Keratinocyte (primary cell): Measurements from ENCODE around the gene KCNV2. TPM values are rescaled to one million over a fixed set of nuclear protein-coding genes. Genes with fewer than 3 reads are reported as not detected.

Experiments used
- DNase-seq: peaks from one replicate; pipeline ENCODE4 v3.0.0-alpha.2; 2011; ENCODE audit warnings: low read depth, missing footprints, low spot score
- FAIRE-seq: peaks from 2 replicates; lab custom pipeline; 2011; peaks lifted over from hg19 to GRCh38; lab: Jason Lieb, UNC
- H2AFZ ChIP-seq: 2 replicates; pipeline ENCODE4 v1.6.0; 2012; ENCODE audit warnings: low read length, control low read depth, inconsistent platforms; ENCODE audit not compliant: control insufficient read depth
- H3K27ac ChIP-seq: 2 replicates; pipeline ENCODE4 v1.5.1; 2011; ENCODE audit warnings: low read length; ENCODE audit not compliant: control insufficient read depth, insufficient read depth
- H3K27me3 ChIP-seq: 3 replicates; pipeline ENCODE4 v1.6.0; 2011; ENCODE audit warnings: low read length; ENCODE audit not compliant: control insufficient read depth, insufficient read depth; ENCODE audit errors: extremely low read depth
- H3K36me3 ChIP-seq, 2 experiments: 2 replicates in 1 of 2; 3 replicates in 1 of 2; pipeline ENCODE4 v1.5.1; 2011; ENCODE audit warnings: low read length in 2 of 2, mild to moderate bottlenecking in 1 of 2; ENCODE audit not compliant: control insufficient read depth in 2 of 2, insufficient read depth in 2 of 2; ENCODE audit errors: extremely low read depth in 1 of 2
- H3K4me1 ChIP-seq: 3 replicates; pipeline ENCODE4 v1.5.1; 2011; ENCODE audit warnings: low read length; ENCODE audit not compliant: control insufficient read depth, insufficient read depth; ENCODE audit errors: extremely low read depth
- H3K4me2 ChIP-seq: 3 replicates; pipeline ENCODE4 v1.6.0; 2011; ENCODE audit warnings: low read depth, low read length; ENCODE audit not compliant: control insufficient read depth, insufficient read depth; ENCODE audit errors: extremely low read depth
- H3K4me3 ChIP-seq, 3 experiments: fragments of 200-600 bp in 1 of 3; sonication (generic) in 1 of 3; 2 replicates in 2 of 3; 3 replicates in 1 of 3; pipeline ENCODE4 v1.5.1; 2011 to 2016; ENCODE audit warnings: low read length in 3 of 3, mild to moderate bottlenecking in 3 of 3, control low read depth in 2 of 3, inconsistent platforms in 1 of 3, low read depth in 1 of 3, mixed read lengths in 1 of 3, mixed run types in 1 of 3, moderate library complexity in 1 of 3; ENCODE audit not compliant: control insufficient read depth in 2 of 3, insufficient read depth in 2 of 3; ENCODE audit errors: extremely low read depth in 1 of 3
- H3K79me2 ChIP-seq: 2 replicates; pipeline ENCODE4 v1.6.0; 2012; ENCODE audit warnings: low read length; ENCODE audit not compliant: control insufficient read depth, insufficient read depth
- H3K9ac ChIP-seq: 3 replicates; pipeline ENCODE4 v1.6.0; 2011; ENCODE audit warnings: low read length; ENCODE audit not compliant: control insufficient read depth, insufficient read depth; ENCODE audit errors: extremely low read depth
- H3K9me1 ChIP-seq: 3 replicates; pipeline ENCODE4 v1.6.0; 2011; ENCODE audit warnings: low read length; ENCODE audit not compliant: control insufficient read depth, insufficient read depth; ENCODE audit errors: extremely low read depth
- H3K9me3 ChIP-seq: 2 replicates; pipeline ENCODE4 v1.5.1; 2012; ENCODE audit warnings: low read depth, low read length; ENCODE audit not compliant: control insufficient read depth
- H4K20me1 ChIP-seq: 3 replicates; pipeline ENCODE4 v1.6.0; 2011; ENCODE audit warnings: low read length; ENCODE audit not compliant: control insufficient read depth, insufficient read depth; ENCODE audit errors: extremely low read depth
- EZH2 ChIP-seq: IDR thresholded peaks from one replicate; pipeline ENCODE4 v1.6.1; 2012; ENCODE audit warnings: inconsistent platforms, mild to moderate bottlenecking, low read length, moderate library complexity
- dilution Hi-C: fragments of 300-500 bp; cut with MboI; formaldehyde crosslinking; loops from one replicate; pipeline ENCODE4 v1.7.0; 2020; ENCODE audit warnings: low sequenced_read_pairs; ENCODE audit not compliant: extremely low pct_ligation_motif_present
- polyA plus RNA-seq, 5 experiments: library from polyadenylated mRNA; depleted of rRNA in 3 of 5; stranded (reverse) in 3 of 5; stranded (forward) in 1 of 5; unstranded in 1 of 5; fragments of >200 nt; gene quantifications; 1 replicate in 1 of 5; 2 replicates in 3 of 5; 3 replicates in 1 of 5; pipeline versions ENCODE4 v1.2.1 to v1.2.3, GENCODE V29; 2011 to 2012; ENCODE audit warnings: missing spikeins in 2 of 5, low read depth in 1 of 5, low replicate concordance in 1 of 5
- TF ChIP-seq, protein P1 (sequence below), 3 experiments: IDR thresholded peaks in 1 of 3; conservative IDR thresholded peaks in 1 of 3; optimal IDR thresholded peaks in 1 of 3; 2 replicates in 2 of 3; 3 replicates in 1 of 3; pipeline versions ENCODE3 to v1.5.1; 2011; ENCODE audit warnings: low read length in 3 of 3, mild to moderate bottlenecking in 3 of 3, moderate library complexity in 2 of 3, control low read depth in 1 of 3, inconsistent platforms in 1 of 3; ENCODE audit not compliant: insufficient read depth in 2 of 3; ENCODE audit errors: extremely low read depth in 1 of 3

Gene KCNV2
- polyA plus RNA-seq, 1 donor (not counting 4 experiments of a cell fraction or from before 2014, with no cell fraction given) = not detected

DNA sequence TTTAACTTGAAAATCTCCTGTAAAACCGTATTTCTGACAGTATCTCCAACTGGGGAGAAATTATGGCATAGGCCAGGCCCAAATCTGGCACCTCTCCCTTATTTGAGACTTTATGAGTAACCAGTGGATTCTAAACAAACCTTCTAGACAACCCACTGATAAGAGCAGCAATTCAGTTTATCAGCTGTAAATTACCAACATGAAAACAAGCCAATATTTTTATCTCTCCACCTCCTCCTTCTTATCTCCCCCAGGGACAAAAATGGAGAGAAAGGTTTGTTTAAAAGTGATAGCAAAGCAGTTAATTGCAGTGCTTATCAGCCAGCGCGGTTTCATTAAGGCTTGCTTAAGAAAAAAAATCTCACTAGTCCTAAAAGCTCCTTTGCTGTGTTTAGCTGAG is 53.8 kb downstream of the KCNV2 start:
- Histone ChIP-seq H3K27me3 (no peaks in the 10 kb centered on the region), H3K4me2 (no peak overlapping the region), H3K9me3 (no peaks in the 10 kb centered on the region), H3K9ac (no peak overlapping the region), H3K27ac (no peak overlapping the region), H3K9me1 (no peaks in the 10 kb centered on the region), H2AFZ (no peak overlapping the region), H3K4me1 (no peaks in the 10 kb centered on the region), H3K36me3 (peaks cover 4 to 5% of the 10 kb centered on the region in 2 experiments), H3K4me3 (no peak overlapping the region), H3K79me2 (peaks cover 9% of the 10 kb centered on the region), H4K20me1 (no peaks in the 10 kb centered on the region)
- DNase-seq (no peak), FAIRE-seq (no peak)
- TF ChIP-seq, protein P1, sequence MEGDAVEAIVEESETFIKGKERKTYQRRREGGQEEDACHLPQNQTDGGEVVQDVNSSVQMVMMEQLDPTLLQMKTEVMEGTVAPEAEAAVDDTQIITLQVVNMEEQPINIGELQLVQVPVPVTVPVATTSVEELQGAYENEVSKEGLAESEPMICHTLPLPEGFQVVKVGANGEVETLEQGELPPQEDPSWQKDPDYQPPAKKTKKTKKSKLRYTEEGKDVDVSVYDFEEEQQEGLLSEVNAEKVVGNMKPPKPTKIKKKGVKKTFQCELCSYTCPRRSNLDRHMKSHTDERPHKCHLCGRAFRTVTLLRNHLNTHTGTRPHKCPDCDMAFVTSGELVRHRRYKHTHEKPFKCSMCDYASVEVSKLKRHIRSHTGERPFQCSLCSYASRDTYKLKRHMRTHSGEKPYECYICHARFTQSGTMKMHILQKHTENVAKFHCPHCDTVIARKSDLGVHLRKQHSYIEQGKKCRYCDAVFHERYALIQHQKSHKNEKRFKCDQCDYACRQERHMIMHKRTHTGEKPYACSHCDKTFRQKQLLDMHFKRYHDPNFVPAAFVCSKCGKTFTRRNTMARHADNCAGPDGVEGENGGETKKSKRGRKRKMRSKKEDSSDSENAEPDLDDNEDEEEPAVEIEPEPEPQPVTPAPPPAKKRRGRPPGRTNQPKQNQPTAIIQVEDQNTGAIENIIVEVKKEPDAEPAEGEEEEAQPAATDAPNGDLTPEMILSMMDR (optimal IDR thresholded peaks at IDR 0.05 in 1 of 3, IDR thresholded peaks at IDR 0.05 in 1 of 3, conservative IDR thresholded peaks at IDR 0.05 in 1 of 3; ENCODE audit: extremely low read depth in 1 of 3, insufficient read depth in 2 of 3, low read length in 3 of 3) = no peak
- dilution Hi-C loops = no loop called here

DNA sequence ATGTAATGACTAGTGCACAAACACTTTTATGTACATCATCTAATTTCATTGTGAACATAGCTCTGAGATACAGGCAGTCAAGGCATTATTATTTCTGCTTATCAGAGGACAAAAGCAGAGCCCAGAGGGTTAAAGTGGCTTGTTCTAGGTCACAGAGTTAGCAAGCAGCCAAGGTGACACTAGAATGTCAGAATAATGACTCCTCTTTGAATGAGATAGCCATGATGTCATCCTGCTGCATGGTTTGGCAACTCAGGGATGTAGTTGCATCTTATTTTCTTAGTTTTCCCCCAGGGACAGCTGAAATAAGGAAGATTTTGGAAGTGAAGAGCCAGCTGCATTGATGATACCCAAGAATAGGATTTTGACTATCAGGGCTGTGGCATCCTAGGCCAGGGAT is 54.4 kb downstream of the KCNV2 start:
- no peak overlapping the region for H3K27ac ChIP-seq
- no peaks in the 10 kb centered on the region for H4K20me1 ChIP-seq
- H3K36me3 ChIP-seq = peaks cover 4 to 5% of the 10 kb centered on the region in 2 experiments
- TF ChIP-seq, protein P1 (optimal IDR thresholded peaks at IDR 0.05 in 1 of 3, IDR thresholded peaks at IDR 0.05 in 1 of 3, conservative IDR thresholded peaks at IDR 0.05 in 1 of 3; ENCODE audit: extremely low read depth in 1 of 3, insufficient read depth in 2 of 3, low read length in 3 of 3) = no peak
- no peak for TF ChIP-seq EZH2
- no peak overlapping the region for H3K4me3 ChIP-seq
- H3K4me1 ChIP-seq = no peaks in the 10 kb centered on the region
- H3K4me2 ChIP-seq = no peak overlapping the region
- H3K9me3 ChIP-seq = no peaks in the 10 kb centered on the region
- no peak overlapping the region for H2AFZ ChIP-seq
- H3K9me1 ChIP-seq = no peaks in the 10 kb centered on the region
- FAIRE-seq (no peak), DNase-seq (no peak)
- no peaks in the 10 kb centered on the region for H3K27me3 ChIP-seq
- dilution Hi-C loops = no loop called here
- no peak overlapping the region for H3K9ac ChIP-seq
- H3K79me2 ChIP-seq = peaks cover 9% of the 10 kb centered on the region
